Endothelial cell of umbilical vein (primary cell): ENCODE measurements around the gene GSG1L. TPM values are rescaled to one million over a fixed set of nuclear protein-coding genes. Genes with fewer than 3 reads are reported as not detected.

Source experiments
- BruUV-seq: library from RNA; stranded (reverse); fragments of 400-500 nt; replicated peaks from 2 replicates; lab custom pipeline; 2021; lab: Mats Ljungman, UMichigan
- CTCF ChIA-PET: fragments of 300-600, 350-600 bp; sonication (Branson Sonifier 250); formaldehyde crosslinking; loops from one replicate; lab custom pipeline; 2021; ENCODE audit warnings: antibody characterized with exemption, inconsistent platforms; lab: Charles Lee
- POLR2A ChIA-PET: fragments of 300-600, 350-600 bp; sonication (Branson Sonifier 250); formaldehyde crosslinking; loops from one replicate; lab custom pipeline; 2021; ENCODE audit warnings: antibody characterized with exemption, inconsistent platforms; lab: Charles Lee
- DNase-seq: peaks from one replicate; pipeline ENCODE4 v3.0.0-alpha.2; 2011; ENCODE audit warnings: low read depth, low spot score
- FAIRE-seq: peaks from 2 replicates; lab custom pipeline; 2011; peaks lifted over from hg19 to GRCh38; lab: Jason Lieb, UNC
- H2AFZ ChIP-seq: 2 replicates; pipeline ENCODE4 v1.6.0; 2012; ENCODE audit warnings: low read depth, low read length, control low read depth, inconsistent platforms
- H3K27ac ChIP-seq: 2 replicates; pipeline ENCODE4 v1.5.1; 2011; ENCODE audit warnings: low read depth, mild to moderate bottlenecking, control low read depth, low read length, moderate library complexity; ENCODE audit not compliant: insufficient read depth
- H3K27me3 ChIP-seq, 2 experiments: 2 replicates each; pipeline versions ENCODE4 v1.6.0 to v1.6.1; 2011; ENCODE audit warnings: low read length in 2 of 2, mixed read lengths in 1 of 2; ENCODE audit not compliant: control insufficient read depth in 2 of 2, insufficient read depth in 2 of 2
- H3K36me3 ChIP-seq, 2 experiments: 2 replicates in 1 of 2; 3 replicates in 1 of 2; pipeline ENCODE4 v1.5.1; 2011; ENCODE audit warnings: low read length in 2 of 2, mild to moderate bottlenecking in 1 of 2, moderate library complexity in 1 of 2; ENCODE audit not compliant: control insufficient read depth in 2 of 2, insufficient read depth in 2 of 2; ENCODE audit errors: extremely low read depth in 1 of 2
- H3K4me1 ChIP-seq: 3 replicates; pipeline ENCODE4 v1.5.1; 2011; ENCODE audit warnings: mild to moderate bottlenecking, low read length; ENCODE audit not compliant: control insufficient read depth, insufficient read depth; ENCODE audit errors: extremely low read depth
- H3K4me2 ChIP-seq: 2 replicates; pipeline ENCODE4 v1.6.1; 2011; ENCODE audit warnings: low read length, control low read depth, mixed read lengths; ENCODE audit not compliant: insufficient read depth
- H3K4me3 ChIP-seq, 3 experiments: fragments of 200-600 bp in 1 of 3; sonication (generic), shearing (Covaris generic) in 1 of 3; replicated peaks in 1 of 3; 2 replicates each; pipeline ENCODE4 v1.5.1; 2011 to 2016; ENCODE audit warnings: control low read depth in 3 of 3, low read length in 3 of 3, mild to moderate bottlenecking in 2 of 3, inconsistent platforms in 1 of 3, low read depth in 1 of 3, moderate library complexity in 1 of 3; ENCODE audit not compliant: insufficient read depth in 1 of 3
- H3K79me2 ChIP-seq: 2 replicates; pipeline ENCODE4 v1.6.0; 2012; ENCODE audit warnings: low read length, inconsistent platforms; ENCODE audit not compliant: control insufficient read depth, insufficient read depth
- H3K9ac ChIP-seq: replicated peaks from 2 replicates; pipeline ENCODE3; 2011; ENCODE audit warnings: low read length, control low read depth; ENCODE audit not compliant: insufficient read depth; ENCODE audit errors: extremely low read depth
- H3K9me1 ChIP-seq: replicated peaks from 3 replicates; pipeline ENCODE4 v1.6.0; 2011; ENCODE audit warnings: mild to moderate bottlenecking, low read length; ENCODE audit not compliant: control insufficient read depth, insufficient read depth; ENCODE audit errors: extremely low read depth
- H3K9me3 ChIP-seq: replicated peaks from 2 replicates; pipeline ENCODE4 v1.5.1; 2012; ENCODE audit warnings: low read length, inconsistent platforms; ENCODE audit not compliant: control insufficient read depth, insufficient read depth
- H4K20me1 ChIP-seq: replicated peaks from 2 replicates; pipeline ENCODE3; 2011; ENCODE audit warnings: mild to moderate bottlenecking, low read length; ENCODE audit not compliant: control insufficient read depth, insufficient read depth; ENCODE audit errors: extremely low read depth
- CTCF ChIP-seq, 2 donors: IDR thresholded peaks; 1 replicate in 1 of 2; 2 replicates in 1 of 2; pipeline ENCODE4 v1.5.1; 2011; ENCODE audit warnings: low read length in 2 of 2, mild to moderate bottlenecking in 2 of 2, moderate library complexity in 2 of 2, control low read depth in 1 of 2, inconsistent platforms in 1 of 2, low read depth in 1 of 2; ENCODE audit not compliant: insufficient read depth in 1 of 2; ENCODE audit errors: extremely low read depth in 1 of 2
- EZH2 ChIP-seq: IDR thresholded peaks from 2 replicates; pipeline ENCODE4 v1.6.1; 2012; ENCODE audit warnings: borderline replicate concordance, low read depth, mild to moderate bottlenecking, moderate library complexity, low read length, inconsistent platforms; ENCODE audit not compliant: severe bottlenecking
- FOS ChIP-seq: IDR thresholded peaks from 2 replicates; pipeline ENCODE4 v1.6.1; 2011; ENCODE audit warnings: mild to moderate bottlenecking, low read length, moderate library complexity, borderline replicate concordance; ENCODE audit not compliant: insufficient read depth
- GATA2 ChIP-seq: IDR thresholded peaks from 2 replicates; pipeline ENCODE4 v1.7.0; 2011; ENCODE audit warnings: low read depth, mild to moderate bottlenecking, moderate library complexity, mixed read lengths, low read length; ENCODE audit not compliant: insufficient read length, insufficient read depth
- JUN ChIP-seq: IDR thresholded peaks from 2 replicates; pipeline ENCODE4 v1.6.1; 2011; ENCODE audit warnings: borderline replicate concordance, low read depth; ENCODE audit not compliant: insufficient read length, insufficient read depth
- MAX ChIP-seq: IDR thresholded peaks from 2 replicates; pipeline ENCODE4 v1.6.1; 2011; ENCODE audit not compliant: insufficient read depth, insufficient read length
- MYC ChIP-seq: IDR thresholded peaks from one replicate; pipeline ENCODE4 v1.6.1; 2011; ENCODE audit warnings: mild to moderate bottlenecking, low read depth, low read length
- POLR2A ChIP-seq: IDR thresholded peaks from 2 replicates; pipeline ENCODE4 v1.6.1; 2012; ENCODE audit warnings: low read depth, mild to moderate bottlenecking, control low read depth, low read length
- POLR2AphosphoS5 ChIP-seq: IDR thresholded peaks from 2 replicates; pipeline ENCODE4 v1.6.1; 2012; ENCODE audit warnings: low read depth, mild to moderate bottlenecking, control low read depth, low read length, moderate library complexity; ENCODE audit not compliant: insufficient read depth
- dilution Hi-C: fragments of 300-500 bp; cut with MboI; formaldehyde crosslinking; loops from one replicate; pipeline ENCODE4 v1.15.0; 2019; ENCODE audit warnings: low sequenced_read_pairs; ENCODE audit not compliant: extremely low pct_ligation_motif_present
- intact Hi-C: fragments of 100-400 bp; cut with micrococcal nuclease; formaldehyde crosslinking; loops from one replicate; pipeline ENCODE4 v1.10.0; 2022
- polyA plus RNA-seq, 4 experiments: library from polyadenylated mRNA; depleted of rRNA in 3 of 4; stranded (reverse) in 3 of 4; unstranded in 1 of 4; fragments of >200 nt; gene quantifications; 2 replicates each; pipeline versions ENCODE4 v1.2.1 to v1.2.3, GENCODE V29; 2011 to 2012; ENCODE audit warnings: missing spikeins in 1 of 4
- total RNA-seq: library from RNA; stranded (reverse); gene quantifications from 2 replicates; pipeline ENCODE4 v1.2.3, GENCODE V29; 2021

Gene GSG1L
- total and polyA plus RNA-seq, 2 donors (not counting 3 experiments of a cell fraction or from before 2014, with no cell fraction given), result 0.06 TPM; not detected in 1

- Histone ChIP-seq H3K9me3 (no peaks in the 10 kb centered on the region), H2AFZ (no peak overlapping the region), H3K4me2 (no peak overlapping the region), H3K27me3 (no peaks in the 10 kb centered on the region), H3K4me1 (no peaks in the 10 kb centered on the region), H3K9me1 (no peaks in the 10 kb centered on the region), H3K4me3 (no peak overlapping the region), H3K36me3 (peaks cover 0 to 2% of the 10 kb centered on the region in 2 experiments), H4K20me1 (no peaks in the 10 kb centered on the region), H3K9ac (no peak overlapping the region), H3K79me2 (no peaks in the 10 kb centered on the region), H3K27ac (no peak overlapping the region)
- no TSS peak for BruUV-seq
- POLR2A ChIA-PET, result no interaction called here
- no peak for DNase-seq
- no peak for TF ChIP-seq EZH2
- CTCF ChIA-PET, result no interaction called here
- intact Hi-C loops, result no loop called here
- dilution Hi-C loops, result no loop called here
- no peak for FAIRE-seq
Observed at GRCh38 chr16:27742333-27742732, 321.2 kb downstream of the GSG1L start.

DNA sequence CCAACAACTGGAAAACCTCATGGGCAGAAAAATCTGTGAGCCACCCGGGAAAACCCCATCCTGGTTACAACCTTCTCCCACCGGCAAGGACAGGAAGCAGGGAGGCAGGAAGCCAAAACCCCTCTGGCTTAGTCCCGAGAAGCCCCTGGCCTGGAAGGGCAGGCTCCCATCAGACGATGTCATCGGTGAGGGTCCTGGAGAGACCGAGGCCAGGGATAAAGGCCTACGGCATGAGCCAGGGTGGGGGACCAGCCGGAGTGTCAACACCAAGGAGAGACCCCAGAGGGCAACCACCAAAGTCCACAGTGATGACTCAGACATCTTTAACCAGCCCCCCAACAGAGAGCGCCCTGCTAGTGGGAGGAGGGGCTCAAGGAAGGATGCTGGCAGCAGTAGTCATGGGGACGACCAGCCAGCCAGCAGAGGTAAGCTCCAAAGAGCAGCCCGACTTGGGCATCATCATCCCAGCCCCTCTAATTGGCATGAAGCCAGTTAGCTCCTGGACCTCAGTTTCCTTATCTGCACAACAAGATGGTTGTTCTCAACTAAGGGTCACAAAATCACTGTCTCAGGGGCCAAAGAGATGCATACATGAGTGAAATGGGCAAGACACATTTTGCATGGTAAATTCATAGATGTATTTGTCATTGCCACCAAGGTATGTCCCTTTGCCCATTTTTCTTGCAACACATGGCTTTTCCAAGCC lies 322.9 kb downstream of the GSG1L start:
- dilution Hi-C loops (no loop called here), intact Hi-C loops (no loop called here)
- POLR2A ChIA-PET, result no interaction called here
- TF ChIP-seq EZH2 (no peak), JUN (no peak), MYC (no peak), POLR2AphosphoS5 (no peak), POLR2A (no peak), GATA2 (no peak), CTCF (IDR thresholded peaks at IDR 0.05; ENCODE audit: extremely low read depth in 1 of 2, insufficient read depth in 1 of 2, low read depth in 1 of 2, low read length in 2 of 2) (no peak), MAX (no peak), FOS (no peak)
- H3K79me2 ChIP-seq, result no peaks in the 10 kb centered on the region
- H3K27me3 ChIP-seq, result no peaks in the 10 kb centered on the region
- no peaks in the 10 kb centered on the region for H3K4me1 ChIP-seq
- DNase-seq, result no peak
- H3K9me1 ChIP-seq, result no peaks in the 10 kb centered on the region
- H4K20me1 ChIP-seq, result no peaks in the 10 kb centered on the region
- H3K4me2 ChIP-seq, result no peak overlapping the region
- H3K36me3 ChIP-seq, result peaks cover 0 to 2% of the 10 kb centered on the region in 2 experiments
- no peaks in the 10 kb centered on the region for H3K9me3 ChIP-seq
- no peak overlapping the region for H3K4me3 ChIP-seq
- no peak overlapping the region for H3K27ac ChIP-seq
- CTCF ChIA-PET, result no interaction called here
- H2AFZ ChIP-seq, result no peak overlapping the region
- no peak for FAIRE-seq
- BruUV-seq, result no TSS peak
- H3K9ac ChIP-seq, result no peak overlapping the region
